Measurements from ENCODE around the gene NUDT14. TPM values are rescaled to one million over a fixed set of nuclear protein-coding genes. Genes with fewer than 3 reads are reported as not detected.

NUDT14 gene
- total RNA-seq, 1 experiment from 2014 or later, result 75.3 TPM

- in situ Hi-C loops (cut with HindIII; ENCODE audit: low pct_unique_long_range_greater_than_20kb, low sequenced_read_pairs), result no loop called here
- CTCF ChIA-PET, result no interaction called here
- Histone ChIP-seq H3K9me3 (ENCODE audit: control insufficient read depth, insufficient read depth, low read depth, low read length) (no peaks in the 10 kb centered on the region), H3K27ac (ENCODE audit: low read length) (no peak overlapping the region), H3K36me3 (ENCODE audit: control insufficient read depth, insufficient read depth, low read length) (no peaks in the 10 kb centered on the region), H3K27me3 (ENCODE audit: control insufficient read depth, insufficient read depth, low read length) (no peaks in the 10 kb centered on the region), H3K4me1 (ENCODE audit: control insufficient read depth, insufficient read depth, low read length) (no peaks in the 10 kb centered on the region; the same call in 1 of the 2 replicates), H3K4me3 (ENCODE audit: low read depth in 2 of 2, low read length in 2 of 2) (no peak overlapping the region)
- intact Hi-C loops (cut with micrococcal nuclease; ENCODE audit: unreplicated experiment), result no loop called here
- ATAC-seq (no peak), DNase-seq (ENCODE audit: low read depth, low spot score) (no peak)
- POLR2A ChIA-PET, result no interaction called here
- TF ChIP-seq SIN3A (IDR thresholded peaks at IDR 0.05; ENCODE audit: borderline replicate concordance, insufficient read depth, low read depth, low read length) (no peak), CTCF (IDR thresholded peaks at IDR 0.05) (no peak), POLR2AphosphoS5 (IDR thresholded peaks at IDR 0.05; ENCODE audit: low read depth, low read length) (no peak), REST (IDR thresholded peaks at IDR 0.05; ENCODE audit: insufficient read depth in 1 of 2, low read depth in 2 of 2, low read length in 1 of 2) (no peak), TCF7L2 (IDR thresholded peaks at IDR 0.05; ENCODE audit: low read depth, low read length) (no peak)
- BruUV-seq (replicated peaks), result no TSS peak
Observed at GRCh38 chr14:105178069-105178867, 2.8 kb downstream of the NUDT14 start.

GRCh38 chr14:105177082-105177481, 4.0 kb downstream of the NUDT14 start:
- intact Hi-C loops (cut with micrococcal nuclease; ENCODE audit: unreplicated experiment) (no loop called here), in situ Hi-C loops (cut with HindIII; ENCODE audit: low pct_unique_long_range_greater_than_20kb, low sequenced_read_pairs) (no loop called here)
- Histone ChIP-seq H3K4me3 (ENCODE audit: low read depth in 2 of 2, low read length in 2 of 2) (no peak overlapping the region), H3K36me3 (ENCODE audit: control insufficient read depth, insufficient read depth, low read length) (no peaks in the 10 kb centered on the region), H3K27me3 (ENCODE audit: control insufficient read depth, insufficient read depth, low read length) (no peaks in the 10 kb centered on the region), H3K4me1 (ENCODE audit: control insufficient read depth, insufficient read depth, low read length) (no peaks in the 10 kb centered on the region; the same call in 1 of the 2 replicates), H3K27ac (ENCODE audit: low read length) (no peak overlapping the region), H3K9me3 (ENCODE audit: control insufficient read depth, insufficient read depth, low read depth, low read length) (no peaks in the 10 kb centered on the region)
- no TSS peak for BruUV-seq (replicated peaks)
- POLR2A ChIA-PET, result no interaction called here
- CTCF ChIA-PET, result no interaction called here
- TF ChIP-seq SIN3A (IDR thresholded peaks at IDR 0.05; ENCODE audit: borderline replicate concordance, insufficient read depth, low read depth, low read length) (no peak), CTCF (IDR thresholded peaks at IDR 0.05) (no peak), POLR2AphosphoS5 (IDR thresholded peaks at IDR 0.05; ENCODE audit: low read depth, low read length) (no peak), TCF7L2 (IDR thresholded peaks at IDR 0.05; ENCODE audit: low read depth, low read length) (no peak), REST (IDR thresholded peaks at IDR 0.05; ENCODE audit: insufficient read depth in 1 of 2, low read depth in 2 of 2, low read length in 1 of 2) (no peak)
- ATAC-seq, result no peak
- DNase-seq (ENCODE audit: low read depth, low spot score), result no peak
